Vagina (tissue), 2 donors: Measurements from ENCODE around the gene PDE4A. TPM values are rescaled to one million over a fixed set of nuclear protein-coding genes. Genes with fewer than 3 reads are reported as not detected.
A peak's percentile ranks its signal among the peaks of the same experiment; 100 is the strongest.
"Not testable (repeated sequence)": the region's sequence is repeated elsewhere in the genome, so short reads cannot be mapped to it uniquely, and the experiment has no call there.

ENCODE experiments used
- DNase-seq, 2 donors: peaks; one replicate each; pipeline ENCODE4 v3.0.0-alpha.2; 2017; ENCODE audit errors: extremely low spot score in 2 of 2
- H3K27ac ChIP-seq: fragments of 200-600 bp; sonication (generic); one replicate; pipeline ENCODE4 v1.5.1; 2019
- H3K27me3 ChIP-seq: fragments of 200-600 bp; sonication (generic); one replicate; pipeline ENCODE4 v1.5.1; 2019
- H3K36me3 ChIP-seq, 2 donors: fragments of 200-600 bp; sonication (generic); one replicate each; pipeline ENCODE4 v1.5.1; 2017 to 2019
- H3K4me1 ChIP-seq: fragments of 200-600 bp; sonication (generic); one replicate; pipeline ENCODE4 v1.5.1; 2019
- H3K4me3 ChIP-seq, 2 donors: fragments of 200-600 bp; sonication (generic); 1 replicate in 1 of 2; 2 replicates in 1 of 2; pipeline ENCODE4 v1.5.1; 2016 to 2019
- H3K9me3 ChIP-seq: fragments of 200-600 bp; sonication (generic); one replicate; pipeline ENCODE4 v1.5.1; 2019
- POLR2A ChIP-seq, 2 donors: fragments of 450-650 bp; IDR thresholded peaks; one replicate each; pipeline ENCODE4 v1.6.1; 2017; ENCODE audit warnings: antibody characterized with exemption in 2 of 2, mild to moderate bottlenecking in 2 of 2, moderate library complexity in 2 of 2
- POLR2AphosphoS5 ChIP-seq, 2 donors: sonication (generic); formaldehyde crosslinking; IDR thresholded peaks; one replicate each; pipeline ENCODE4 v1.9.0; 2017; ENCODE audit warnings: antibody characterized with exemption in 2 of 2, mild to moderate bottlenecking in 2 of 2, low read depth in 1 of 2; ENCODE audit not compliant: insufficient read depth in 1 of 2
- intact Hi-C: fragments of 100-400 bp; cut with DNase I; formaldehyde crosslinking; loops from one replicate; pipeline ENCODE4 v1.15.1; 2023
- total RNA-seq: library from RNA; depleted of rRNA; stranded (reverse); fragments of >200 nt; gene quantifications from one replicate; pipeline ENCODE4 v1.2.3, GENCODE V29; 2016
- TF ChIP-seq, protein P1 (sequence below), 3 experiments: fragments of 450-650 bp in 2 of 3; fragments of 200-600 bp in 1 of 3; sonication (generic) in 1 of 3; IDR thresholded peaks; one replicate each; pipeline ENCODE4 v1.5.1; 2017 to 2019; ENCODE audit warnings: antibody characterized with exemption in 3 of 3, mild to moderate bottlenecking in 2 of 3, moderate library complexity in 2 of 3

Gene PDE4A
- total RNA-seq = 16.7 TPM

DNA sequence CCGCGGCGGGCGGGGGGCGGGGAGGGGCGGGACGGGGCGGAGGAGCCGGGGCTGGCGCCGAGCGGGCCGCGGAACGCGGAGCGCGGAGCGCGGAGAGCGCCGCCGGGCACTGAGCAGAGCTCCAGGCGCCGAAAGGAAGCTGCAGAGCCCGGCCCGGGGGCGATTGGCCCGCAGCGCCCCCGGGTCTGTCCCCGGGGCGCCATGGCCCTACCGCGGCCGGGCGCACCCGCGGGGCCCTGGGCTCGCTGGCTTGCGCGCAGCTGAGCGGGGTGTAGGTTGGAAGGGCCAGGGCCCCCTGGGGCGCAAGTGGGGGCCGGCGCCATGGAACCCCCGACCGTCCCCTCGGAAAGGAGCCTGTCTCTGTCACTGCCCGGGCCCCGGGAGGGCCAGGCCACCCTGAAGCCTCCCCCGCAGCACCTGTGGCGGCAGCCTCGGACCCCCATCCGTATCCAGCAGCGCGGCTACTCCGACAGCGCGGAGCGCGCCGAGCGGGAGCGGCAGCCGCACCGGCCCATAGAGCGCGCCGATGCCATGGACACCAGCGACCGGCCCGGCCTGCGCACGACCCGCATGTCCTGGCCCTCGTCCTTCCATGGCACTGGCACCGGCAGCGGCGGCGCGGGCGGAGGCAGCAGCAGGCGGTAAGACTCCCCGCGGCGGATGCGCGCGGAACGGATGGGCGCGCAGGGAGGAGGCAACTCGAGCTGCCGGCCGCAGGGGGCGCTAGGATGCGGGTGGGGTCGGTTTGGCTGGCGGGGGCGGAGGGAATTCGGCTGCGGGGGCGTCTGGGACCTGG lies at the start of gene PDE4A:
TSS of gene PDE4A (plus strand) at position 95 of the 796 bp plus-strand sequence. CDS start at position 322, 227 bp downstream.
- peaks cover 64% of the 10 kb centered on the region for H3K4me1 ChIP-seq
- no peak within 1 kb of the TSS for H3K27ac ChIP-seq
- no peaks in the 10 kb centered on the region for H3K9me3 ChIP-seq
- intact Hi-C loops = no loop called here
- no peak for DNase-seq
- H3K27me3 ChIP-seq = peaks cover 15% of the 10 kb centered on the region
- H3K4me3 ChIP-seq = peak within 1 kb of the TSS; percentile 19 to 31
- H3K36me3 ChIP-seq = no peaks in the 10 kb centered on the region
- TF ChIP-seq POLR2A (IDR thresholded peaks at IDR 0.05) (no peak), POLR2AphosphoS5 (IDR thresholded peaks at IDR 0.05; ENCODE audit: insufficient read depth in 1 of 2, low read depth in 1 of 2) (no peak)
- TF ChIP-seq, protein P1, sequence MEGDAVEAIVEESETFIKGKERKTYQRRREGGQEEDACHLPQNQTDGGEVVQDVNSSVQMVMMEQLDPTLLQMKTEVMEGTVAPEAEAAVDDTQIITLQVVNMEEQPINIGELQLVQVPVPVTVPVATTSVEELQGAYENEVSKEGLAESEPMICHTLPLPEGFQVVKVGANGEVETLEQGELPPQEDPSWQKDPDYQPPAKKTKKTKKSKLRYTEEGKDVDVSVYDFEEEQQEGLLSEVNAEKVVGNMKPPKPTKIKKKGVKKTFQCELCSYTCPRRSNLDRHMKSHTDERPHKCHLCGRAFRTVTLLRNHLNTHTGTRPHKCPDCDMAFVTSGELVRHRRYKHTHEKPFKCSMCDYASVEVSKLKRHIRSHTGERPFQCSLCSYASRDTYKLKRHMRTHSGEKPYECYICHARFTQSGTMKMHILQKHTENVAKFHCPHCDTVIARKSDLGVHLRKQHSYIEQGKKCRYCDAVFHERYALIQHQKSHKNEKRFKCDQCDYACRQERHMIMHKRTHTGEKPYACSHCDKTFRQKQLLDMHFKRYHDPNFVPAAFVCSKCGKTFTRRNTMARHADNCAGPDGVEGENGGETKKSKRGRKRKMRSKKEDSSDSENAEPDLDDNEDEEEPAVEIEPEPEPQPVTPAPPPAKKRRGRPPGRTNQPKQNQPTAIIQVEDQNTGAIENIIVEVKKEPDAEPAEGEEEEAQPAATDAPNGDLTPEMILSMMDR (IDR thresholded peaks at IDR 0.05) = no peak

DNA sequence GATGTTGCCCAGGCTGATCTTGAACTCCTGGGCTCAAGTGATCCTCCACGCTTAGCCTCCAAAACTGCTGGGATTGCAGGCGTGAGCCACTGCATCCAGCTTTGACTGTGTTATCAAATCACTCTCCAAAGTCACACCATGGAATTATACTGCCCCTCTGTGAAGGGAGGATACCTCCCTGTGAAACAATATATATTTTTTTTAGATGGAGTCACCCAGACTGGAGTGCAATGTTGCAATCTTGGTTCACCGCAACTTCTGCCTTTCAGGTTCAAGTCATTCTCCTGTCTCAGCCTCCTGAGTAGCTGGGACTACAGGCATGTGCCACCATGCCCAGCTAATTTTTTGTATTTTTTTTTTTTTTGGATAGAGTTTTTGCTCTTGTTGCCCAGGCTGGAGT lies 47.6 kb upstream of the PDE4A start:
- TF ChIP-seq POLR2A (IDR thresholded peaks at IDR 0.05) (no peak), POLR2AphosphoS5 (IDR thresholded peaks at IDR 0.05; ENCODE audit: insufficient read depth in 1 of 2, low read depth in 1 of 2) (no peak)
- TF ChIP-seq, protein P1 (IDR thresholded peaks at IDR 0.05) = no peak
- Histone ChIP-seq H3K4me1 (no peaks in the 10 kb centered on the region), H3K27ac (no peak overlapping the region), H3K36me3 (peaks cover 0 to 49% of the 10 kb centered on the region in 2 donors), H3K4me3 (no peak overlapping the region), H3K9me3 (no peaks in the 10 kb centered on the region), H3K27me3 (no peaks in the 10 kb centered on the region)
- DNase-seq = no peak
- intact Hi-C loops = no loop called here

DNA sequence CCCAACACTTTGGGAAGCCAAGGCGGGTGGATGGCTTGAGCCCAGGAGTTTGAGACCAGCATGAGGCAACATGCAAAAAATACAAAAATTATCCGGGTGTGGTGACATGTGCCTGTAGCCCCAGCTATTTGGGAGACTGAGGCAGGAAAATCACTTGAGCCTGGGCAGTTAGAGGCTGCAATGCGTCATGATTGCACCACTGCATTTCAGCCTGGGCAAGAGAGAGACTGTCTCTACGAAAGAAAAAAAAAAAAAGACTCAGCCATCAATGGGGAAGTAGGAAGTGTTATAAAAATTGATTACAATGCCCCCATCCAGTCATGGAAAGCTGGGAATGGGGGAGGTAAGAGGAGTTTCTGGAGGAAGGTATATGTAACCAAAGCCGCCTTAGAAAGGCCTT lies 45.4 kb upstream of the PDE4A start:
- intact Hi-C loops = no loop called here
- Histone ChIP-seq H3K4me1 (peaks cover 11% of the 10 kb centered on the region), H3K9me3 (no peaks in the 10 kb centered on the region), H3K27me3 (no peaks in the 10 kb centered on the region), H3K36me3 (peaks cover 0 to 40% of the 10 kb centered on the region in 2 donors), H3K27ac (no peak overlapping the region), H3K4me3 (no peak overlapping the region)
- DNase-seq = no peak
- TF ChIP-seq POLR2A (IDR thresholded peaks at IDR 0.05) = no peak
- no peak for TF ChIP-seq POLR2AphosphoS5 (IDR thresholded peaks at IDR 0.05; ENCODE audit: insufficient read depth in 1 of 2, low read depth in 1 of 2)

DNA sequence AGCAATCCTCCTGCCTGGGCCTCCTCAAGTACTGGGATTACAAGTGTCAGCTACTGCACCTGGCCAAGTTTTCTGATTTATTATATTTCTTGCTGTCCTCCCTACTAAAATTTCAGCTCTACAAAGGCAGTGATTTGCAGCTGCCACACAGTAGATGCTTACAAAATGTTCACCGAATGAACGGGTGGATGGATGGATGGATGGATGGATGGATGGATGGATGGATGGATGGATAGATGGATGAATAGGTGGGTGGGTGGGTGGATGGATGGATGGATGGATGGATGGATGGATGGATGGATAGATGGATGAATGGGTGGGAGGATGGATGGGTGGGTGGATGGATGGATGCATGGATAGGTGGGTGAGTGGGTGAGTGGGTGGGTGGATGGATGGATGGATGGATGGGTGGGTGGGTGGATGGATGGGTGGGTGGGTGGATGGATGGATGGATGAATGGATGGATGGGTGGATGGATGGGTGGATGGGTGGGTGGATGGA lies 43.1 kb upstream of the PDE4A start:
- H3K4me3 ChIP-seq, H3K9me3 ChIP-seq, DNase-seq, H3K27me3 ChIP-seq, intact Hi-C loops, H3K27ac ChIP-seq: not testable (repeated sequence)
- Histone ChIP-seq H3K36me3 (peaks cover 0 to 24% of the 10 kb centered on the region in 2 donors), H3K4me1 (peaks cover 16% of the 10 kb centered on the region)

DNA sequence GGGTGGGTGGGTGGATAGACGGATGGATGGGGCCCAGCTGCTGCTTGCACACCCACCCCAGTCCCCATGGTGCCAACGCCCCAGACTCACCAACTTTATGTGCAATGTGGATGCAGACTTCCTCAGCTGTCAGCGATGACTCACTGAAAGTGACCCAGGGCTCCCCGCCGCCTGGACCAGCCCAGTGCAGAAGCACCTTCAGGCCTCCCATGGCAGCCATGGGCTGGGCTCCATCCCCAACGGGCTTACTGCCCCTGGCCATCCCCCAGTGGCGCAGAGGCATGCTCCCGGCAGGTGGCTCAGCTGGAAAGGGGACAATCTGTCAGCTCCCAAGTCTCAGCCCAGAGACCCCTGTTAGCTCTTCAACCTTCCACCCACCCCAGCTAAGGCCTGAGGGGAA lies 42.2 kb upstream of the PDE4A start:
- TF ChIP-seq, protein P1 (IDR thresholded peaks at IDR 0.05) = no peak
- no peak for TF ChIP-seq POLR2AphosphoS5 (IDR thresholded peaks at IDR 0.05; ENCODE audit: insufficient read depth in 1 of 2, low read depth in 1 of 2)
- TF ChIP-seq POLR2A (IDR thresholded peaks at IDR 0.05) = no peak
- Histone ChIP-seq H3K36me3 (peaks cover 0 to 24% of the 10 kb centered on the region in 2 donors), H3K4me1 (peaks cover 16% of the 10 kb centered on the region), H3K4me3 (no peak overlapping the region), H3K9me3 (no peaks in the 10 kb centered on the region), H3K27ac (no peak overlapping the region), H3K27me3 (no peaks in the 10 kb centered on the region)
- intact Hi-C loops = no loop called here
- DNase-seq = no peak

DNA sequence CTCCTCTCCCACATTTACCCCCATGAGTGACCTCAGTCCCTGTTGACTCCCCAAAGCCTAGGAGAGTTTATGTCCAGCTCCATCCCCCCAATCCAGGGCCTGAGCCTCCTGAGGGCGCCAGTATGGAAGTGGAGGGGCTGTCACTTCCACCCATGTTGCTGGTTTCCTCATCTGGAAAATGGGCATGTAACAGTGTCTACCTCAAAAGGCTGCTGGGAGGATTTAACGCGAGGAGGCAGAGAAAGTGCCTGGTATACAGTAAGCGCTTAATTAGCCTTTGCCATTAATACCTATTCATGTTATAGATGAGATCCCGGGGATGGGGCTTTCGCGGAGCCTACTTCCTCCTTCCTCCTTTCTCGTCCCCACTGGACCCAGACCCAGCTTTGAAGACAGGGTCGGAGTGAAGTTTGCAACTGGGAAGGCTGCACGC lies 40.4 kb upstream of the PDE4A start:
- Histone ChIP-seq H3K27ac (peak overlapping the region; percentile 83), H3K27me3 (no peaks in the 10 kb centered on the region), H3K36me3 (peaks cover 0 to 24% of the 10 kb centered on the region in 2 donors), H3K9me3 (no peaks in the 10 kb centered on the region), H3K4me1 (peaks cover 16% of the 10 kb centered on the region), H3K4me3 (peak overlapping the region; percentile 71 to 89)
- intact Hi-C loops = no loop called here
- TF ChIP-seq, protein P1 (IDR thresholded peaks at IDR 0.05) = no peak
- no peak for DNase-seq
